Spleen (tissue), 11 donors: ENCODE results near the gene LRTM2. TPM values are rescaled to one million over a fixed set of nuclear protein-coding genes. Genes with fewer than 3 reads are reported as not detected.

ENCODE experiments used
- DNase-seq: peaks from one replicate; pipeline ENCODE4 v3.0.0-alpha.2; 2020
- H3K27ac ChIP-seq, 8 donors: fragments of 200-600 bp; sonication (generic) in 7 of 8; 1 replicate in 4 of 8; 2 replicates in 4 of 8; pipeline versions ENCODE4 v1.5.0 to v1.8.0; 2016 to 2021; ENCODE audit warnings: inconsistent platforms in 4 of 8, mild to moderate bottlenecking in 4 of 8, moderate library complexity in 1 of 8
- H3K27me3 ChIP-seq, 7 donors: fragments of 200-600 bp; sonication (generic) in 6 of 7; replicated peaks in 1 of 7; 1 replicate in 4 of 7; 2 replicates in 3 of 7; pipeline versions ENCODE4 v1.5.0 to v1.8.0; 2016 to 2021; ENCODE audit warnings: inconsistent platforms in 3 of 7, mild to moderate bottlenecking in 1 of 7
- H3K36me3 ChIP-seq, 6 donors: fragments of 200-600 bp; sonication (generic) in 5 of 6; 1 replicate in 4 of 6; 2 replicates in 2 of 6; pipeline versions ENCODE4 v1.5.0 to v1.8.0; 2016 to 2021; ENCODE audit warnings: inconsistent platforms in 2 of 6
- H3K4me1 ChIP-seq, 6 donors: fragments of 200-600 bp; sonication (generic) in 5 of 6; 1 replicate in 3 of 6; 2 replicates in 3 of 6; pipeline versions ENCODE4 v1.5.0 to v1.8.0; 2016 to 2021; ENCODE audit warnings: inconsistent platforms in 3 of 6
- H3K4me3 ChIP-seq, 8 donors: fragments of 200-600 bp; sonication (generic) in 7 of 8; 1 replicate in 4 of 8; 2 replicates in 4 of 8; pipeline versions ENCODE4 v1.5.0 to v1.8.0; 2016 to 2021; ENCODE audit warnings: inconsistent platforms in 4 of 8, mild to moderate bottlenecking in 4 of 8, moderate library complexity in 2 of 8
- H3K9me3 ChIP-seq, 8 donors: fragments of 200-600 bp; sonication (generic) in 7 of 8; 1 replicate in 4 of 8; 2 replicates in 4 of 8; pipeline versions ENCODE4 v1.5.0 to v1.8.0; 2016 to 2021; ENCODE audit warnings: inconsistent platforms in 4 of 8
- CTCF ChIP-seq, 11 experiments: fragments of 200-600 bp in 7 of 11; fragments of 450-650 bp in 4 of 11; sonication (generic) in 4 of 11; IDR thresholded peaks in 8 of 11; conservative IDR thresholded peaks in 3 of 11; 1 replicate in 7 of 11; 2 replicates in 4 of 11; pipeline versions ENCODE4 v1.4.0 to v1.8.0; 2016 to 2021; ENCODE audit warnings: antibody characterized with exemption in 11 of 11, inconsistent platforms in 4 of 11, mild to moderate bottlenecking in 1 of 11
- POLR2A ChIP-seq, 3 donors: fragments of 450-650 bp; IDR thresholded peaks; one replicate each; pipeline ENCODE4 v1.5.1; 2017; ENCODE audit warnings: antibody characterized with exemption in 3 of 3, mild to moderate bottlenecking in 1 of 3
- POLR2AphosphoS5 ChIP-seq, 3 donors: sonication (generic); formaldehyde crosslinking; IDR thresholded peaks; one replicate each; pipeline ENCODE4 v1.5.1; 2017; ENCODE audit warnings: antibody characterized with exemption in 3 of 3
- WGBS, 5 donors: extraction: QIAGEN DNeasy Blood & Tissue Kit in 3 of 5; methylation state at CpG; one replicate each; pipeline versions ENCODE4 v1.1.5 to v1.1.7; 2013 to 2018; 5-methylcytosine and 5-hydroxymethylcytosine counted together
- intact Hi-C: fragments of 100-400 bp; cut with DNase I; formaldehyde crosslinking; loops from one replicate; pipeline ENCODE4 v1.15.0; 2023; ENCODE audit warnings: low total_unique reads
- polyA plus RNA-seq, 3 donors: library from polyadenylated mRNA; stranded (reverse); fragments of 200-250 nt; gene quantifications; one replicate each; pipeline ENCODE4 v1.2.1, GENCODE V29; 2013
- total RNA-seq, 7 donors: library from RNA; depleted of rRNA in 3 of 7; stranded (reverse); fragments of >200 nt in 3 of 7; fragmentation: NEBNext Ultra II Directional in 4 of 7; extraction: Animal tissue kit (Norgen Biotek cat#: 25700) in 4 of 7; gene quantifications; one replicate each; pipeline versions ENCODE4 v1.1.0 to v1.2.1, GENCODE V29; 2016 to 2021
- donor health status: healthy with polysubstance abuse.
- donor health status: DM: no; HTN: no; CAD: no; lungs with moderate emphysema.
- donor health status: DM: no; HTN: no; CAD: no.
- donor health status: Bipolar disorder and iron deficiency.
- donor health status: healthy.
- donor health status: DM: no; HTN: no; CAD: no.
- donor health status: DM: yes; HTN: yes; CAD: no.

LRTM2 gene
- total and polyA plus RNA-seq, 10 donors: 0.12 TPM; not detected in 9

GRCh38 chr12:1837541-1838204 lies 17.3 kb downstream of the LRTM2 start:
- 67 to 88% (median 87%) methylated on average over 10 to 12 of the region's 12 CpGs for WGBS, 5 donors
- peaks cover 0 to 8% (median 3%) of the 10 kb centered on the region in 6 donors for H3K4me1 ChIP-seq
- TF ChIP-seq CTCF (IDR thresholded peaks at IDR 0.05 in 8 of 11, conservative IDR thresholded peaks at IDR 0.05 in 3 of 11) (no peak), POLR2A (IDR thresholded peaks at IDR 0.05) (no peak), POLR2AphosphoS5 (IDR thresholded peaks at IDR 0.05) (no peak)
- H3K27me3 ChIP-seq: peaks cover 0 to 42% (median 0%) of the 10 kb centered on the region in 7 donors
- peak; percentile 46 for DNase-seq
- intact Hi-C loops: no loop called here
- no peaks in the 10 kb centered on the region for H3K9me3 ChIP-seq
- no peaks in the 10 kb centered on the region for H3K36me3 ChIP-seq
- H3K27ac ChIP-seq: no peak overlapping the region
- no peak overlapping the region for H3K4me3 ChIP-seq

DNA sequence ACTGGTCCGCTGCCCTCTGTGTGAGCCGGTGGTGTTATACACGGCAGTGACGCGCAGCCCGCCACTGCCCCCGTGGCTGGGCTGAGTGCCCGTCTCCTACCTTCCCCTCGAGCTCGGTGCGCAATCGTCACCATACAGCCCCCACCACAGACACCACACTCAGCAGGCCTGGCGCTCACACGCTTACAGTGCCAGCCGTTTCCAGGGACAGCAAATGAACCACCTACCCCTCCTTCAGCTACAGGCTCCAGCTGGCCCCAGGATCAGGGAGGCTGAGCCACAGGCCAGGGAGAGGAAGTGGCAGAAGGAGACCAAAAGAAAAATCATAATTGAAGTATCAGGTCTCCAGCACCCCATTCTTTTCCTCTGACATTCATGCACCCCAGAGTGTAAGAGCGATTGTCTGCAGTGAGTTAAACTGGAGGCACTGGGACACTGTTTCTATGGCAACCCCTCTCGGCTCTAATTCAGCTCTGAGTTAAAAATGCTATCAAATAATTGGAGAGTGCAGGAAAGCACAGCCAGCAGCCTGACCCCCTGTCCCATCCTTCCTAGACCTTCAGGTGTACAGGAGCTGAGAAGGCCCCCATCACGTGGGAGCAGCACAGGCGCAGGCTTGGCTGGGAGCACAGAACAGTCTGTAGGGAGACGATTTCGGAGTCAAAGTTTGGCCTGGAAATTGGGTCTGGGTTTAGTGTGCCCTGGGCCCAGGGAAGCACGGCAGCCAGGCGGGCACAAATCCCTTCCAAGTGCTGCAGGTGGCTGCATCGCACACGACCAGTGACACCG lies 18.0 kb downstream of the LRTM2 start:
- peak; percentile 59 for DNase-seq

GRCh38 chr12:1838994-1839365 lies 18.6 kb downstream of the LRTM2 start:
- peak; percentile 65 for DNase-seq
- TF ChIP-seq POLR2A (IDR thresholded peaks at IDR 0.05) (no peak), CTCF (IDR thresholded peaks at IDR 0.05 in 8 of 11, conservative IDR thresholded peaks at IDR 0.05 in 3 of 11) (no peak), POLR2AphosphoS5 (IDR thresholded peaks at IDR 0.05) (no peak)
- WGBS, 5 donors: 89 to 94% (median 90%) methylated on average over 13 to 15 of the region's 15 CpGs
- Histone ChIP-seq H3K27ac (no peak overlapping the region), H3K9me3 (no peaks in the 10 kb centered on the region), H3K4me1 (peaks cover 0 to 9% (median 3%) of the 10 kb centered on the region in 6 donors), H3K27me3 (peaks cover 0 to 39% (median 6%) of the 10 kb centered on the region in 7 donors), H3K4me3 (no peak overlapping the region), H3K36me3 (no peaks in the 10 kb centered on the region)
- intact Hi-C loops: no loop called here

More for the DNA sequence above, 18.0 kb downstream of the LRTM2 start:
- Histone ChIP-seq H3K4me1 (peaks cover 0 to 9% (median 3%) of the 10 kb centered on the region in 6 donors), H3K4me3 (no peak overlapping the region), H3K27ac (no peak overlapping the region), H3K9me3 (no peaks in the 10 kb centered on the region), H3K27me3 (peaks cover 0 to 42% (median 4%) of the 10 kb centered on the region in 7 donors), H3K36me3 (no peaks in the 10 kb centered on the region)
- no peak for TF ChIP-seq POLR2AphosphoS5 (IDR thresholded peaks at IDR 0.05)
- TF ChIP-seq CTCF (IDR thresholded peaks at IDR 0.05 in 8 of 11, conservative IDR thresholded peaks at IDR 0.05 in 3 of 11): no peak
- no peak for TF ChIP-seq POLR2A (IDR thresholded peaks at IDR 0.05)
- intact Hi-C loops: no loop called here
- WGBS, 5 donors: 79 to 91% (median 87%) methylated on average over 24 to 26 of the region's 26 CpGs

DNA sequence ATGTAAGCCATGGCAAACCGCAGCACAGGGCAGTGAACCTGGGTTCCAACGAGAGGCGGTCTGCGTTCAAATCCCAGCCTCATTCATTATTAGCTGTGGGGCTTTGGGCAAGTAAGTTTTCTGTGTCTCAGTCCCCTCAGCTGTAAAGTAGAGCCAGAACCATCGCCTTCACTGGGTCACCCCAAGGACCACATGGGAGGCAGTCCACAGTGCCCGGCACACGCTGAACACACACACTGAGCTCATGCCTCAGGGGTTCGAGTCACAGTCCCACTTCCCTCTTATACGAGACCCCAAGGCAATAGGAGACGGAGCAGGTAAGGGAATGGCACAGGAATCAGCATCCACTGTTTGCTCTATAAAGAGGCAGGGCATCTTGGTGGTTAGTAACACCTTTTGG lies 19.1 kb downstream of the LRTM2 start:
- peak; percentile 45 for DNase-seq
- TF ChIP-seq POLR2AphosphoS5 (IDR thresholded peaks at IDR 0.05) (no peak), POLR2A (IDR thresholded peaks at IDR 0.05) (no peak), CTCF (IDR thresholded peaks at IDR 0.05 in 8 of 11, conservative IDR thresholded peaks at IDR 0.05 in 3 of 11) (no peak)
- 87 to 94% (median 89%) methylated on average over 10 of the region's 10 CpGs for WGBS, 5 donors
- H3K9me3 ChIP-seq: no peaks in the 10 kb centered on the region
- peaks cover 0 to 39% (median 6%) of the 10 kb centered on the region in 7 donors for H3K27me3 ChIP-seq
- H3K4me1 ChIP-seq: peaks cover 0 to 9% (median 3%) of the 10 kb centered on the region in 6 donors
- H3K27ac ChIP-seq: no peak overlapping the region
- H3K4me3 ChIP-seq: no peak overlapping the region
- no peaks in the 10 kb centered on the region for H3K36me3 ChIP-seq
- intact Hi-C loops: no loop called here
